Measurements from ENCODE around the gene TEX51.

DNA sequence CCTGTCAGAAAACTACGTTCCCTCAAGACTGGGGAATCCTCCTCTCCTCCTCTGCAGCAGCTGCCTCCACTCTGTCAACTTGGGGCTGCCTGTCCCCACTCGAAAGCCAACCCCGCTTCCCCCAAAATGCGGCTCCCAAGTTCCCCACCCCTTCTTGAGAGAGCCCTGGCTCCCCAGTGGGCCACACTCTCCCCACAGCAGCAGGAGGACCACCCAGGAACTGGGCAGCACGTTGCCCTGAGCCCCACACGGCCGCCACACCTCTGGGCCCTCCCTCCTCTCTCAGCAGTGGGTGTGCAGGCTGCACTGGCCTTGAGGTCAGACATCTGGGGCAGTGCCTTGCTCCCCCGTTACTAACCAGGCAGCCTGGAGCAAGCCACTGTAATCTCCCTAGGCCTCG is 9.6 kb upstream of the TEX51 start:
- TF ChIP-seq CTCF (conservative IDR thresholded peaks at IDR 0.05; ENCODE audit: low read length) (no peak), EZH2phosphoT487 (IDR thresholded peaks at IDR 0.05; ENCODE audit: borderline replicate concordance, low read depth, low read length) (no peak)

Measured in OCI-LY7 (cell line).